Stimulated activated CD4-positive, alpha-beta T cell treated with anti-CD3 and anti-CD28 coated beads, Interleukin-4, amount 100 ng/mL, for 48 hours (primary cell): ENCODE data around the gene KLF11.
"Not testable (repeated sequence)": the region's sequence is repeated elsewhere in the genome, so short reads cannot be mapped to it uniquely, and the experiment has no call there.

ENCODE experiments used
- DNase-seq, 2 donors: peaks; one replicate each; pipeline ENCODE4 v3.0.0-alpha.2; 2020; ENCODE audit warnings: low read depth in 2 of 2

KLF11 gene

DNA sequence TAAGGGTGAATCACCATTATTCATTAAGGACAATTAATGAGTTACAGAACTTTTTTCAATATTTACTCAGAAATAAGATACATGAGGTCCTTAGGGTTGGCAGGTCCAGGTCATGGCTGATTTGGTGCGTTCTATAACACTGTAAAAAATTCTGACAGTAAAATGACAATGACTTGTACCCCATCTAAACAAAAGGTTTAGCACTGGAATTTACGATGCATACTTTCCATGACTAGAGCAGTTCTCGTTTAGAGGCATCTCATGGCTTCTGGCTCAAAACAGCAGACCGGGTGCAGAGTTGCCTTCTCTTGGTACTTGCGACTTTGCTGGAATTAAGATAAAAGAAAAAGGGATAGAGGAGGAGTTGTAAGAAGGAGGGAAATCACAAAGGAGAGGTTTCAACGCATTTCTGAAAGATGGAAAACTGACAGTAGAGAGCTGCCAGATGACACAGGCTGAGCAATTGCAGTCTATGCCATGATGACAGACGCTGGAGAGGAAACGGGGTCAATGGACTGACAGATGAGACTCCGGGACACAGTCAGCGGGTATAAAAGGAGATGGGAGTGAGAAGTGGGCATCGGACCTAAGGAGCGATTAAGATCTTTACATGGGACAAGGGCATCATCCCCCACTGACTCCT is 41.0 kb downstream of the KLF11 start:
- no peak for DNase-seq

- no peak for DNase-seq
Observed at GRCh38 chr2:10085043-10085667, 41.8 kb downstream of the KLF11 start.

DNA sequence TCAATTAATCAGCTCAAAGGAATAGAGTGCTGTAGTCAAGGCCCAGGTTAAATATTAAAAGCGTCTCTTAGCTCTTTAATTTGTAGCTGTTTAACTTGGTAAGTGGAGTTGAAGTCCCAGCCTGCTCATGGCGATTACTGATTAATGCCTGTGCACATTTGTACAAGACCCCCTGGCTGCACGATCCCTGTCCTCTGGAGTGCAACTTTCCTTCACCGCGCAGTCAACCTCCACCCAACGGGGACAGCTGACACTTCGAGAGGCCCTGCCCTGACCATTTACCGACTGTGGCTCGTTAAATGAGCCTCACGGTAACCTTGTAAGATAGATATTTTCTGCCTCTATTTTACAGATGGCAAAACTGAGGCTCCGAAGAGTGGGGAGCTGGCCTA is 42.3 kb downstream of the KLF11 start:
- DNase-seq, result no peak

- DNase-seq, result no peak
Observed at GRCh38 chr2:10086950-10087349, 43.6 kb downstream of the KLF11 start.

GRCh38 chr2:10087360-10087759 is 44.0 kb downstream of the KLF11 start:
- DNase-seq, result no peak

GRCh38 chr2:10089565-10090190 is 46.3 kb downstream of the KLF11 start:
- DNase-seq, result no peak

GRCh38 chr2:10091182-10091888 is 48.0 kb downstream of the KLF11 start:
- no peak for DNase-seq

- not testable (repeated sequence) for DNase-seq
Observed at GRCh38 chr2:10091889-10092244, 48.5 kb downstream of the KLF11 start.

DNA sequence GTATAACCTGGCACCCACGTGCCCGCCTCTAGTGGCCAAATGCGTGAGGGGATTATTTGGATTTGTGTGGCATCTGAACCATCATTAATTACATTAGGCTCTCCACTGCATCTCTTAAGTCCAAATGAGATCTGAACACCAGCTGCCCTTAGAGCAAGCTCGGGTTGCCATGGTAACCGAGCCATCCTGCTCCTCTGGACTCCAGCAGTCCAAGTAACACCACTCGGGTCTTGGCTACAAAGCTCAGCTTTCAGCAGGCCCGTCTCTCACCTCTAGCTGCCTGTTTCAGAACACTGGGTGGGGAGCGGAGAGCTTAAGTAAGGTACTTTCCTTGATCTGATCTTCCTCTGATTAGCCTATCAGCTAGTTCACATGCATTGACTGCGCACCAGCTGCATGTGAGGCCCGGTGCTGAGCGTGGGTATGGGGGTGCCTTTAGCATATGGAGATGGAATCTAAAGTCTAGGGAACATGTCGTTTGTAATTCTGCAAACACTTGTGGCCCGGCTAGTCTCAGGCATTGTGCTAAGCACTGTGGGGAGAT is 51.0 kb downstream of the KLF11 start:
- DNase-seq, result no peak

- DNase-seq, result no peak
Observed at GRCh38 chr2:10095175-10095574, 51.8 kb downstream of the KLF11 start.

DNA sequence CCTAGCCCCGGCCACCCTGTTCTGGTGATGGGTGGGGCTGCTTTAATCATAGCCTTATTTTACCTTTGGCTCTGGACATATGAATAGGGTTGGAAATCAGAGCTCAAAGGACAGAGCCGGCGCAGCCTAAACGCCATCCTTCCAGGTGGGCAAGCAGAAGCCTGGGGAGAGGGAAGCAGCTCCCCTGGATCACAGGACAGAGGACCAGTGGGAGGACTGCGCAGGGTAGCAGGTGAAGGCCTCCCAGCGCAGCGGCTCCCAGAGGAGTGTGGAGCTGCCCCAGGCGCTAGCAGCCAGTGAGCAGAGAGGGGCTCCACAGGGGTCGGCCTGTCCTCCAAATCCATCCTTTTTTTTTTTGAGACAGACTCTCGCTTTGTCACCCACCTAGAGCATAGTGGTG is 53.3 kb downstream of the KLF11 start:
- no peak for DNase-seq

GRCh38 chr2:10097352-10098148 is 54.2 kb downstream of the KLF11 start:
- DNase-seq, result no peak

DNA sequence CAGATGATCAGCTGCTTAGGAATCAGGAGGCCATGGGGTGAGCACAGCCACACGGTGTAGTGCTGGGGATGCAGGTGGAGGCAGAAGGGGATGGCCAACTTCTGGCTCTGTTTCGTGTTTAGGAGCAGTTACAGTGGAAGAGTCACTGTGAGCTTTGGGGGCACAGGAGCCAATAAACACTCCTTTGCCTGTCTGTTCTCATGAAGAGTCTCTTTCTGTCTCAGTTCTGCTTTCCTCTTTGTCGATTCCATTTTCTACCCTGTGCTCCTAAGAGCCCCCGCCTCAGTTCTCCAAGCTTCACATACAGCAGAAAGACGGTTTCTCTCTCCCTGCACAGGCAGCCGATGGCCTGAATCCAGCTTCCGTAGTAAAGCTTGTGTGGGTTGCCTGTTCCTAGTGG is 58.1 kb downstream of the KLF11 start:
- DNase-seq, result no peak

- DNase-seq, result no peak
Observed at GRCh38 chr2:10103179-10103578, 59.8 kb downstream of the KLF11 start.
